DOHH2 (cell line): ENCODE results near the gene EPHB2.

Experiments
- EZH2phosphoT487 ChIP-seq: fragments of 200-600 bp; sonication (generic); IDR thresholded peaks from 2 replicates; pipeline ENCODE4 v1.6.1; 2017; ENCODE audit warnings: borderline replicate concordance, mild to moderate bottlenecking, antibody characterized with exemption, low read length, moderate library complexity, mixed read lengths
- TF ChIP-seq, protein P1 (sequence below): fragments of 200-600 bp; sonication (generic); IDR thresholded peaks from one replicate; pipeline ENCODE4 v1.5.1; 2014; ENCODE audit warnings: antibody characterized with exemption, mild to moderate bottlenecking, low read depth, low read length; ENCODE audit not compliant: poor library complexity, severe bottlenecking

DNA sequence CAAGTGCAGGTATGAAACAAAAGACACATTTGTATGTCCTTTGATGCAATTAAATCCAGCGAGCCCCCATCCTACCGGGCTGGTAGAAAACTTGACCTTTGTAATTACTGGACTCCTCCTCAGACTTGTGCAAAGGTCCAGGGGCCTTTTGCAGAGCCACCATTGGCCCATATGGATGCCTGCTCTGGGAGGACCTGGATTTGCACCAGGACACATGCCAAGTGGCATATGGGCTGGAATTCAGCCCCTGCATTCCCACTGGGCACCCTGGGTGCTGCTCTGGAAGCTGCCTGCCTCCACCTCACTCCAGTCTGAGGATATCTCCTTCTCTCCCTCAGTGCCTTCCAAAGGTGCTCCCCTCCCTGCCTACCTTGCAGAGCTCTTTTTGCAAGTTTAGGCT lies 226.0 kb downstream of the EPHB2 start:
- TF ChIP-seq, protein P1, sequence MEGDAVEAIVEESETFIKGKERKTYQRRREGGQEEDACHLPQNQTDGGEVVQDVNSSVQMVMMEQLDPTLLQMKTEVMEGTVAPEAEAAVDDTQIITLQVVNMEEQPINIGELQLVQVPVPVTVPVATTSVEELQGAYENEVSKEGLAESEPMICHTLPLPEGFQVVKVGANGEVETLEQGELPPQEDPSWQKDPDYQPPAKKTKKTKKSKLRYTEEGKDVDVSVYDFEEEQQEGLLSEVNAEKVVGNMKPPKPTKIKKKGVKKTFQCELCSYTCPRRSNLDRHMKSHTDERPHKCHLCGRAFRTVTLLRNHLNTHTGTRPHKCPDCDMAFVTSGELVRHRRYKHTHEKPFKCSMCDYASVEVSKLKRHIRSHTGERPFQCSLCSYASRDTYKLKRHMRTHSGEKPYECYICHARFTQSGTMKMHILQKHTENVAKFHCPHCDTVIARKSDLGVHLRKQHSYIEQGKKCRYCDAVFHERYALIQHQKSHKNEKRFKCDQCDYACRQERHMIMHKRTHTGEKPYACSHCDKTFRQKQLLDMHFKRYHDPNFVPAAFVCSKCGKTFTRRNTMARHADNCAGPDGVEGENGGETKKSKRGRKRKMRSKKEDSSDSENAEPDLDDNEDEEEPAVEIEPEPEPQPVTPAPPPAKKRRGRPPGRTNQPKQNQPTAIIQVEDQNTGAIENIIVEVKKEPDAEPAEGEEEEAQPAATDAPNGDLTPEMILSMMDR = no peak
- no peak for TF ChIP-seq EZH2phosphoT487
